ENCODE results near the gene COL10A1.

COL10A1 gene

GRCh38 chr6:116126032-116126431 is at the start of gene COL10A1:
COL10A1 (minus strand) TSS chr6:116126132; CDS start chr6:116125492, 640 bp downstream.
- H3K4me3 ChIP-seq (ENCODE audit: low read depth, low read length), result no peak within 1 kb of the TSS
- in situ Hi-C loops (cut with HindIII; ENCODE audit: low sequenced_read_pairs), result no loop called here
- no peak for TF ChIP-seq CTCF (IDR thresholded peaks at IDR 0.05; ENCODE audit: low read depth, low read length, missing control alignments)
- DNase-seq (ENCODE audit: low read depth), result no peak

GRCh38 chr6:116175344-116175743 is 49.4 kb upstream of the COL10A1 start:
- in situ Hi-C loops (cut with HindIII; ENCODE audit: low sequenced_read_pairs), result no loop called here
- no peak for TF ChIP-seq CTCF (IDR thresholded peaks at IDR 0.05; ENCODE audit: low read depth, low read length, missing control alignments)
- no peak overlapping the region for H3K4me3 ChIP-seq (ENCODE audit: low read depth, low read length)
- no peak for DNase-seq (ENCODE audit: low read depth)

DNA sequence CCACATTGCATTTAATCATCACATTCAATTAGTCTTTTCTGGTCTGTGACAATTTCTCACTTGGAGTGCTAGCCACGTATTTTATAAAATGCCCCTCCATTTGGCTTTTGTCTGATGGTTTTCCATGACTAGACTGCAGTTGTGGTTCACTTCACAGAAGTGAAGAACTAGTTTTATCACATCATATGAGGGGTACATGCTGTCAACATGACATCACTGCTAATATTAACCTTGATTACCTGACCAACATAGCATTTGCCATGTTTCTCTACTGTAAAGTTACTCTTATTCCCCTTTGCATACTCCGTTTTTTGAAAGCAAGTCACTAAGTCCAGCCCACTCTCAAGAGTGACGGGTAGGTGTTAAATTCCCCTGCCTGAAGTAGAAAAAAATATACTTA is 48.0 kb upstream of the COL10A1 start:
- no peak overlapping the region for H3K4me3 ChIP-seq (ENCODE audit: low read depth, low read length)
- in situ Hi-C loops (cut with HindIII; ENCODE audit: low sequenced_read_pairs), result no loop called here
- TF ChIP-seq CTCF (IDR thresholded peaks at IDR 0.05; ENCODE audit: low read depth, low read length, missing control alignments), result no peak
- DNase-seq (ENCODE audit: low read depth), result no peak

- no peak for DNase-seq (ENCODE audit: low read depth)
- in situ Hi-C loops (cut with HindIII; ENCODE audit: low sequenced_read_pairs), result no loop called here
- TF ChIP-seq CTCF (IDR thresholded peaks at IDR 0.05; ENCODE audit: low read depth, low read length, missing control alignments), result no peak
- H3K4me3 ChIP-seq (ENCODE audit: low read depth, low read length), result no peak overlapping the region
These were observed 44.6 kb upstream of the COL10A1 start for GRCh38 chr6:116170358-116171057.

- DNase-seq (ENCODE audit: low read depth), result no peak
- in situ Hi-C loops (cut with HindIII; ENCODE audit: low sequenced_read_pairs), result no loop called here
- no peak for TF ChIP-seq CTCF (IDR thresholded peaks at IDR 0.05; ENCODE audit: low read depth, low read length, missing control alignments)
- H3K4me3 ChIP-seq (ENCODE audit: low read depth, low read length), result no peak overlapping the region
These were observed 43.9 kb upstream of the COL10A1 start for GRCh38 chr6:116169880-116170279.

- no peak for TF ChIP-seq CTCF (IDR thresholded peaks at IDR 0.05; ENCODE audit: low read depth, low read length, missing control alignments)
- H3K4me3 ChIP-seq (ENCODE audit: low read depth, low read length), result no peak overlapping the region
- DNase-seq (ENCODE audit: low read depth), result no peak
- in situ Hi-C loops (cut with HindIII; ENCODE audit: low sequenced_read_pairs), result no loop called here
These were observed 42.2 kb upstream of the COL10A1 start for GRCh38 chr6:116168148-116168547.

Data from astrocyte of the cerebellum (primary cell).